Lung (tissue), 12 donors: ENCODE measurements around the gene KRTAP4-11. TPM values are rescaled to one million over a fixed set of nuclear protein-coding genes. Genes with fewer than 3 reads are reported as not detected.
"Not testable (repeated sequence)": the region's sequence is repeated elsewhere in the genome, so short reads cannot be mapped to it uniquely, and the experiment has no call there.

ENCODE experiments used
- ATAC-seq: fragments of 200-7000 bp; cut with Tn5 transposase; one replicate; pipeline ENCODE4 v1.9.1; 2020; ENCODE audit warnings: moderate number of reproducible peaks; ENCODE audit not compliant: insufficient read depth, low FRiP score
- DNase-seq, 3 donors: peaks; one replicate each; pipeline ENCODE4 v3.0.0-alpha.2; 2013 to 2017
- H3K27ac ChIP-seq, 2 donors: one replicate each; pipeline ENCODE4 v1.5.1; 2013; ENCODE audit warnings: mild to moderate bottlenecking in 2 of 2, moderate library complexity in 2 of 2, control low read depth in 1 of 2, inconsistent platforms in 1 of 2, low read depth in 1 of 2, low read length in 1 of 2
- H3K27me3 ChIP-seq, 3 donors: one replicate each; pipeline ENCODE4 v1.5.1; 2013; ENCODE audit warnings: low read length in 2 of 3; ENCODE audit not compliant: control insufficient read depth in 3 of 3, insufficient read depth in 3 of 3
- H3K36me3 ChIP-seq, 4 donors: one replicate each; pipeline ENCODE4 v1.5.1; 2013; ENCODE audit warnings: low read length in 4 of 4, mild to moderate bottlenecking in 1 of 4, moderate library complexity in 1 of 4; ENCODE audit not compliant: control insufficient read depth in 4 of 4, insufficient read depth in 4 of 4
- H3K4me1 ChIP-seq, 5 donors: one replicate each; pipeline ENCODE4 v1.5.1; 2013; ENCODE audit warnings: low read length in 5 of 5, mild to moderate bottlenecking in 2 of 5, moderate library complexity in 1 of 5; ENCODE audit not compliant: control insufficient read depth in 5 of 5, insufficient read depth in 5 of 5
- H3K4me3 ChIP-seq: one replicate; pipeline ENCODE4 v1.5.1; 2013; ENCODE audit warnings: mild to moderate bottlenecking, control low read depth, moderate library complexity
- H3K9ac ChIP-seq, 2 donors: one replicate each; pipeline ENCODE4 v1.5.1; 2013; ENCODE audit warnings: low read length in 2 of 2, control low read depth in 1 of 2; ENCODE audit not compliant: insufficient read depth in 1 of 2
- H3K9me3 ChIP-seq, 4 donors: one replicate each; pipeline ENCODE4 v1.5.1; 2013; ENCODE audit warnings: low read length in 3 of 4, mild to moderate bottlenecking in 1 of 4, moderate library complexity in 1 of 4; ENCODE audit not compliant: control insufficient read depth in 4 of 4, insufficient read depth in 3 of 4
- CTCF ChIP-seq: IDR thresholded peaks from 2 replicates; pipeline ENCODE4 v1.5.1; 2012; ENCODE audit warnings: mild to moderate bottlenecking; ENCODE audit errors: control extremely low read depth, extremely low read depth
- WGBS, 2 donors: extraction: QIAGEN DNeasy Blood & Tissue Kit; methylation state at CpG; one replicate each; pipeline ENCODE4 v1.1.7; 2013; 5-methylcytosine and 5-hydroxymethylcytosine counted together
- polyA plus RNA-seq, 2 donors: library from polyadenylated mRNA; stranded (reverse); fragments of 200-250 nt; gene quantifications; one replicate each; pipeline ENCODE4 v1.2.1, GENCODE V29; 2013
- total RNA-seq, 2 donors: library from RNA; depleted of rRNA in 1 of 2; stranded (reverse); fragments of >200 nt in 1 of 2; gene quantifications; one replicate each; pipeline ENCODE4 v1.2.1, GENCODE V29; 2014 to 2021
- donor health status: control.
- donor health status: control.
- donor health status: Bipolar disorder and iron deficiency.
- donor health status: healthy.
- donor health status: DM: yes; HTN: yes; CAD: no.

KRTAP4-11 gene
- total and polyA plus RNA-seq, 4 donors, result 0.34 TPM; not detected in 3

- no peak overlapping the region for H3K4me3 ChIP-seq
- DNase-seq (no peak), ATAC-seq (no peak)
- H3K9ac ChIP-seq, result no peak overlapping the region
- TF ChIP-seq CTCF, result no peak
- no peaks in the 10 kb centered on the region for H3K36me3 ChIP-seq
- H3K9me3 ChIP-seq, result peaks cover 0 to 2% (median 0%) of the 10 kb centered on the region in 4 donors
- H3K4me1 ChIP-seq, result peaks cover 0 to 1% (median 0%) of the 10 kb centered on the region in 5 donors
- H3K27ac ChIP-seq, result no peak overlapping the region
- WGBS, 2 donors, result 61 to 76% methylated on average over 2 of the region's 2 CpGs
- no peaks in the 10 kb centered on the region for H3K27me3 ChIP-seq
Measured at GRCh38 chr17:41111151-41111885, 6.9 kb downstream of the KRTAP4-11 start.

- H3K9ac ChIP-seq, H3K27me3 ChIP-seq, H3K4me1 ChIP-seq, DNase-seq, H3K27ac ChIP-seq, H3K4me3 ChIP-seq, H3K36me3 ChIP-seq, H3K9me3 ChIP-seq, ATAC-seq: not testable (repeated sequence)
- WGBS, 2 donors, result 0 to 34% methylated on average over 1 of the region's 1 CpG
Measured at GRCh38 chr17:41108728-41109386, 9.3 kb downstream of the KRTAP4-11 start.

GRCh38 chr17:41107941-41108450 lies 10.2 kb downstream of the KRTAP4-11 start:
- H3K27me3 ChIP-seq, result no peaks in the 10 kb centered on the region
- H3K36me3 ChIP-seq, result no peaks in the 10 kb centered on the region
- no peak overlapping the region for H3K9ac ChIP-seq
- no peak for TF ChIP-seq CTCF
- no peak overlapping the region for H3K27ac ChIP-seq
- ATAC-seq (no peak), DNase-seq (no peak)
- no peaks in the 10 kb centered on the region for H3K9me3 ChIP-seq
- peaks cover 0 to 1% (median 0%) of the 10 kb centered on the region in 5 donors for H3K4me1 ChIP-seq
- 67 to 78% methylated on average over 1 of the region's 1 CpG for WGBS, 2 donors
- H3K4me3 ChIP-seq, result no peak overlapping the region

GRCh38 chr17:41105347-41105746 lies 12.8 kb downstream of the KRTAP4-11 start, which contains the start of gene KRTAP4-9:
TSS of gene KRTAP4-9 (plus strand) at chr17:41105389. CDS start at chr17:41105389, 0 bp downstream.
- not testable (repeated sequence) for DNase-seq, ATAC-seq
- WGBS, 2 donors, result 76 to 84% methylated on average over 9 to 10 of the region's 10 CpGs

GRCh38 chr17:41104386-41105038 lies 13.7 kb downstream of the KRTAP4-11 start:
- not testable (repeated sequence) for H3K27me3 ChIP-seq, DNase-seq, H3K4me3 ChIP-seq, H3K4me1 ChIP-seq, H3K36me3 ChIP-seq, H3K9me3 ChIP-seq, H3K27ac ChIP-seq, ATAC-seq, H3K9ac ChIP-seq
- 71 to 89% methylated on average over 2 of the region's 2 CpGs for WGBS, 2 donors

More at GRCh38 chr17:41105347-41105746, 12.8 kb downstream of the KRTAP4-11 start, which contains the start of gene KRTAP4-9:
- H3K9me3 ChIP-seq, H3K9ac ChIP-seq, H3K4me1 ChIP-seq, H3K27ac ChIP-seq, H3K36me3 ChIP-seq, H3K27me3 ChIP-seq, H3K4me3 ChIP-seq: not testable (repeated sequence)
